Activated CD4-positive, CD25-positive, alpha-beta regulatory T cell (primary cell): ENCODE results near the gene CAMK1.

Source experiments
- DNase-seq, 4 experiments: peaks; one replicate each; lab custom pipeline; 2025; lab: John Stamatoyannopoulos, UW

CAMK1 gene

DNA sequence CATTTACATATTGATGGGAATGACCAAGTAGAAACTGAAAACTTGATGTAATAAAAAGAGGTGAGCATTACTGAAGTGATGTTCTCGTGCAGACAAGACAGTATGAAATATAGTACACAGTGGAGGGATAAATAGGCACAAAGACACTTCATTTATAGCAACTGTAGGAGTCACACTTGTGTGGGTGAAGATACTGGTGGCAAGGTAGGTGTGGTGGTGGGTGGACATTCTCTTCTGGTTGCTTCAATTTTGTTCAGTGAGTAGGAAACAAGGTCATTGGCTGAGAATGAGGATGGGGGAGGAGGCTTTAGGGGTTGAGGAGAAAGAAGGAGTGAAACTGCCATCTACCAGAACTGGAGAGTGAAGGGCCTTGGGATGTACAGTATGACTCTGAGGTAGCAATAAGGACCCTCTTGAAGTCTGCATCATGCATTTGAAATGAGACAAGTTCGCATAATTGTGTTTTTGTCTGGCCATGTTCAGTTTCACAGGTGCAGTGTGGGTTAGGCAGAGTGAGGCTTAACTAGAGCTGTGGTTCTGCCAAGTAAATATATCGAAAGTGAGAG, 59.5 kb downstream of the CAMK1 start:
- DNase-seq: no peak
